OCI-M1 (cell line): ENCODE measurements around the gene RALGAPA1.

Experiments used
- DNase-seq: peaks from one replicate; lab custom pipeline; 2025; lab: John Stamatoyannopoulos, UW

RALGAPA1 gene

GRCh38 chr14:35534873-35535482, 274.1 kb downstream of the RALGAPA1 start:
- DNase-seq = peak; percentile 39

DNA sequence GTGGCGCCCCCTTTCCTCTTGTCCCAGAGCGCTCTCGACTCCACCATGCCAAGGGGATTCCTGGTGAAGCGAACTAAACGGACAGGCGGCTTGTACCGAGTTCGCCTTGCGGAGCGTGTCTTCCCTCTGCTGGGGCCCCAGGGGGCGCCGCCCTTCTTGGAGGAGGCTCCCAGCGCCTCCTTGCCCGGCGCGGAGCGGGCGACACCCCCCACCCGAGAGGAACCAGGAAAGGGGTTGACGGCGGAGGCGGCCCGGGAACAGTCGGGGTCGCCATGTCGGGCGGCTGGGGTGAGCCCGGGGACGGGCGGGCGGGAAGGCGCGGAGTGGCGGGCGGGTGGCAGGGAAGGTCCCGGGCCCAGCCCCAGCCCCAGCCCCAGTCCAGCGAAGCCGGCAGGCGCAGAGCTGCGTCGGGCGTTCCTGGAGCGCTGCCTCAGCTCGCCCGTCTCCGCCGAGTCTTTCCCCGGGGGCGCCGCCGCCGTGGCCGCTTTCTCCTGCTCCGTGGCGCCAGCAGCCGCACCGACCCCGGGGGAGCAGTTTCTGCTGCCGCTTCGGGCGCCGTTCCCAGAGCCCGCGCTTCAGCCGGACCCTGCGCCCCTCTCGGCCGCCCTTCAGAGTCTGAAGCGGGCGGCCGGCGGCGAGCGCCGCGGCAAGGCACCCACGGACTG, 274.8 kb downstream of the RALGAPA1 start:
- DNase-seq = no peak

- no peak for DNase-seq
Measured at GRCh38 chr14:35533357-35534207, 275.5 kb downstream of the RALGAPA1 start, which contains the start of gene INSM2. INSM2 (plus strand) TSS chr14:35534164; CDS start chr14:35534253, 89 bp downstream.

DNA sequence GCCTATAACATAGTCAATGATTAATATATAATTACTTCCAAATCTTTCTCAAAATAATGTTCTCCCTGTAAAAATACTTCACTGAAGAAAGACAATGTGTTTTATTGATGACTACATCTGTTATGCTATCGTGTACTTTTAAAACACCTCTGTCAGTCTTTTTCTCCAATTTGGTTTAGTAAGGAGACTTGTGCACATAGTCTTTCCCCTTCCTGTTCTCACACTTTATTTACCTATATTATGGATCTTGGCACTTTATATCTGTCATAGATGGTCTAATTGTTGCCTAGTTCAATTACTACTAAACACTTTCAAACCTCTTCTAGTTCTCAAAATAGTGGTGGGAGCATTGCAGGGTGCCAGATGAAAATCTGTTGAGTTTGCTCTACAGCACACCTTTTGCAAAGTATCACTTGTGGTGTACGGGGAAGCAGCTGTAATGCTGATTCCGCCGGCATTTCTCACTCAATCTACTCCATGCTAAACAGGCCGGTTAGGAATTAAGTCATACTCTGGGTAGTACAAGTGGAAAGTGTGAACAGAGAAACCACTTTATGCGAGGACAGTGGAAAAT, 276.2 kb downstream of the RALGAPA1 start:
- no peak for DNase-seq

DNA sequence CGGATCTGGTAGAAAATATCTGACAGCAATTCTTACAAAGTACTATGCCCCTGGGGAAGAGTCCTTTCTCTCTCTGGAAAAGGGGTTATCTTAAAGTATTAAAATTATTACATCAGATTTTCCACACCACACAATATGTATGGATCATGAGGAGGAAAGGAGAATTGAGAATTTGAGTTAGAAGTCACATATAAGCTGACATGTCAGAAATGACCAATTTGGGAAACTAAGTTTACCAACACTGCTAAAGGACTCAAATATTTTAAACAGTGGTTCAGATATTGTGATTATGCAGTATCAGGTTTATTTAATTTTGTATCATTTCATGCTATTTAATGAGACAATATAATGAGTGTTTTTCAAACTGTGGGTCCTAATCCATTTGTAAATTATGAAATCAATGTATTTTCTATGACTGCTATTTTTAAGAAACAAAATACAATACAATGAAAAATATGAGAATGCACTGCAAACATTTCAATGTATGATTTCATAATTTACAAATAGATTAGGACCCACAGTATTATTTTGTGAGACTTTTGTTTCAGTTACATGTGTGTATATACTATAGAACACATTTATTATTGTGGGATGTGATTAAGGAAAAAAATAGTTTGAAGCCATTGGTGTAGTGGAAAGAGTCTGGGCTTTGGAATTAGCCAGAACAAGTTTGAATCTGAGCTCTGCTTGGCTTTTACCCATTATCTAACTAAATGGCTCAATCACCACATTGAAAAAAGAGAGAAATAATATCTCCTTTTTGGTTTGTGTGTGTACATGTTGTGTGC, 276.9 kb downstream of the RALGAPA1 start:
- no peak for DNase-seq

DNA sequence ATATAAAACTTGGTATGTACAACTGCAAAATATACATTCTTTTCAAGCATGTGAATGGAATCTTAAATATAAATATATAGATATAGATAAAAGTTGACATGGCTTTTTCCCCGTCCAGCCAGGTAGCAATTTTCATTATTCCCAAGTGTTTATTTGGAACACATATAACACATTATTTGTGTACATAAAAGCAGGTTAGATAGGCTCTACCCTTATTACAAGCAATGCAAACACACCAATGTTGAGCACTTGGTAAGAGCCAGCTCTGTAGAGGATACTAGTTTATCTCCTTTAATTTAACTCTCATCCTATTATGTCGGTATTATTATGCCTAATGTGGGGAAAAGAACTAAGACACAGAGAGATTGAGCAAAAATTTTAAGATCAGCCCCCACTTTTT, 282.1 kb downstream of the RALGAPA1 start:
- DNase-seq = no peak

- DNase-seq = no peak
Measured at GRCh38 chr14:35525695-35526094, 283.4 kb downstream of the RALGAPA1 start.

DNA sequence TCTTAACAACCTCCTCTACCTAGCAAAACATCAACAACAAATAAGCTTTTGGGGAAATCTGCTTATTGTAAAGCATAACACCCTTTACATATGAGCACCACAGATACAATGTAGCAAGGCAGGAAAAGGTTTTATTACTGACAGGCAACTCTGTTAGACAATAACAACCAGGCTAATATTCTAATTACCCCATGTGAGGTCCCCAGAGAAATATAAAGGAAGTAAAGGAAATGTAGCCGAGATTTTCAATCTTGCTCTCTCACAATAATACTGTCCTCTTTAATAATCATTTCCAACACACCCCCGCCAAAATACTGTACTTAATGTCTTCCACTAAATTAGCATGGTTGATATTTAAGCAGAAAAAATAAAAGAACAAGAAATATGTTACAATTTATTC, 289.1 kb downstream of the RALGAPA1 start:
- no peak for DNase-seq

GRCh38 chr14:35515916-35516315, 293.2 kb downstream of the RALGAPA1 start:
- DNase-seq = no peak

GRCh38 chr14:35512765-35513164, 296.3 kb downstream of the RALGAPA1 start:
- DNase-seq = no peak

DNA sequence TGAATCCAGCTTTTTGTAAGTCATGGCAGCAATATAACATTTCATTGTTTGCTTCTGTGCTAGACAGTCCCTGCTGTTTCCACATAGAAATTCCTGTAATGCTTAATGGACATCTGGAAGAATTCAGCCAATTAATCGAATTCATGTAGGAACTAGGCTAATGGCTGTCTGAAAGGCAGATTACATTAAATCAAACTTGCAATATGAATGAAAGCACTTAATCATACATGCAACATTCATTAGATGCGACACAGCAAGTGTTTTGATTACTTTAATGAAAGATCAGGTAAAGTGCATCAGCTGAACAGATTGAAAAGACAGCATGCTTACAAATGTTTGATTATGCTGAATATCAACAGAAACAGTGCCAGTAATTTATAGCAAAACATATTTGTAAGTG, 299.2 kb downstream of the RALGAPA1 start:
- DNase-seq = no peak

DNA sequence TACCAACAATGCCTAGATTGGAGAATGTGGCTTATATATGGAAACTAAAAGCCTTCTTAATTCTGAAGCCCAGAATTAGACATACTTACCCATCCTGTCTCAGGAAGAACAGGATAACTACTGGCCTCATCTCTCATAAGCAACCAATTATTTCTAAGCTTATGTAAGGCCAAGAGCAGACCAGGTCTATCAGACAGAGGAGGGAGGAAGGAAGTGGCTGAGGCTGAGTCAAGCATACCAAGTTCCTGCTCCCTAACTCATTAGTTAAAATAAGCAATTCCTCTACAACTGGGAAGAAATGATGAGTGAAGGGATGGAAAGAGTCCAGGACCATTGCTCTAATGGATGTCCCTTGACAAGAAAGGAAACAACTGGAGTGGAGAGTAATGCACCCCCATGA, 302.2 kb downstream of the RALGAPA1 start:
- no peak for DNase-seq

DNA sequence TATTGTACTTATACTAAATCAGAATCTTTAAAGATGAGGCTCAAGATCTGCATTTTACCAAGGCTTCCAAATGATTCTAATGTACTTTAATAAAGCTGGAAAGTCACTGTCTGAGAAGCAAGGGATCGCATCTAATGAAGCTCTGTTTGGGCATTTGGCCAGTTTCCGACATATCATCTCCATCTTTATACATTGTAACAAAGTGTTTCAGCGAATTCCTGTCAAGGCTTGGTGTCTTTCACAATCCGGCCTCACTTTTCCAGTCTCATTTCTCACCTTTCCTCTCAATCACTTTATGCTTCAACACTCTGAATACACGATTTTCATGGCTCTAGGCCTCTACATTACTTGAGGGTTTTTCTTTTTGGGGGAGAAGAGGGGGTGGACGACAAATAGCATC, 302.6 kb downstream of the RALGAPA1 start:
- DNase-seq = no peak

GRCh38 chr14:35504260-35504659, 304.8 kb downstream of the RALGAPA1 start:
- no peak for DNase-seq

DNA sequence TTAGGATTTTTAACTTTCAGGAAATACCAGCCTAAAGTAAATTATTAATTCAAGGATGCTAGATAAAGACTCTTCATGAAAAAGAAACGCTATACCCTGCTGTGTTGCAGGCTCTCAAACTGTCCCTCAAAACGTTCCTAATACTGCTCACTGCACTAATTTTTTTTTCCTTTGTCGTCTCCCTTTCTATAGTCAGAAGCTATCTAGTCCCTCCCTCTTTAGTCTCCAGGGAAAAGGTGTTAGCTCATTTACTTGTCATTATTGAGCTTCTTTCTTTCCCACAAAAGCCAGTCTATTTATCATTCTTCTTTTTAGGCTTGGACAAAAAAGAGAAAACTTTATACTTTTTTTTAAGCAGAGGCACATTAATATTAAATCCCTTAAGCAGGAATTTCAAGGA, 305.4 kb downstream of the RALGAPA1 start:
- DNase-seq = no peak

DNA sequence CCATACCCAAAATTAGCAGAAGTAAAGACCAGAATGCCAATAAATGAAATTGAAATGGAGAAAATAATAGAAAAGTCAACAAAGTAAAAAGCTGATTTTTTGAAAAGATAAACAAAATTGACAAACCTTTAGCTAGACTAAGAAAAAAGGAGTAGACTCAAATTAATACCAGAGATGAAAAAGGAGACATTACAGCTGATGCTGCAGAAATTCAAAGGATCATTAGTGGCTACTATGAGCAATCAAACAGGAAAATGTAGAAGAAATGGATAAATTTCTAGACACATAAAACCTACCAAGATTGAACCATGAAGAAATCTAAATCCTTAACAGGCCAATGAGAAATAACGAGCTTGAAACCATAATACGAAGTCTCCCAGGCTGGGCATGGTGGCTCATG, 309.9 kb downstream of the RALGAPA1 start:
- DNase-seq = no peak

GRCh38 chr14:35495278-35495677, 313.8 kb downstream of the RALGAPA1 start:
- DNase-seq = no peak

- no peak for DNase-seq
Measured at GRCh38 chr14:35492569-35493014, 316.5 kb downstream of the RALGAPA1 start.
